B cell (primary cell): Measurements from ENCODE around the gene ATG2A. TPM values are rescaled to one million over a fixed set of nuclear protein-coding genes. Genes with fewer than 3 reads are reported as not detected.

Experiments
- ATAC-seq: fragments of 200-7000 bp; cut with Tn5 transposase; one replicate; pipeline ENCODE4 v1.10.0; 2021; ENCODE audit warnings: low read depth, mild to moderate bottlenecking, moderate number of reproducible peaks, moderate library complexity
- CTCF ChIA-PET: fragments of 350-600 bp; sonication (Branson Sonifier 250); formaldehyde crosslinking; loops from one replicate; lab custom pipeline; 2021; ENCODE audit warnings: antibody characterized with exemption, inconsistent platforms; lab: Charles Lee
- POLR2A ChIA-PET: fragments of 350-600 bp; sonication (Branson Sonifier 250); formaldehyde crosslinking; loops from one replicate; lab custom pipeline; 2021; ENCODE audit warnings: antibody characterized with exemption; lab: Charles Lee
- DNase-seq: peaks from one replicate; pipeline ENCODE4 v3.0.0; 2013
- H2AFZ ChIP-seq: 2 replicates; pipeline ENCODE4 v1.6.1; 2012; ENCODE audit warnings: mild to moderate bottlenecking, low read depth, low read length; ENCODE audit not compliant: insufficient read depth, poor library complexity, severe bottlenecking
- H3K27ac ChIP-seq, 2 donors: 1 replicate in 1 of 2; 2 replicates in 1 of 2; pipeline ENCODE4 v1.5.1; 2012 to 2013; ENCODE audit warnings: low read length in 2 of 2, mild to moderate bottlenecking in 2 of 2, moderate library complexity in 1 of 2
- H3K27me3 ChIP-seq, 4 experiments: fragments of 200-600 bp in 1 of 4; sonication (generic) in 1 of 4; replicated peaks in 1 of 4; 1 replicate in 2 of 4; 2 replicates in 2 of 4; pipeline versions ENCODE4 v1.6.1 to v1.7.0; 2013 to 2016; ENCODE audit warnings: low read length in 3 of 4, mild to moderate bottlenecking in 2 of 4, mixed read lengths in 1 of 4, moderate library complexity in 1 of 4; ENCODE audit not compliant: insufficient read depth in 4 of 4, control insufficient read depth in 3 of 4; ENCODE audit errors: control extremely low read depth in 1 of 4
- H3K36me3 ChIP-seq, 2 experiments: replicated peaks in 1 of 2; 1 replicate in 1 of 2; 2 replicates in 1 of 2; pipeline versions ENCODE4 v1.6.1 to v1.7.1; 2013; ENCODE audit warnings: low read length in 1 of 2; ENCODE audit not compliant: insufficient read depth in 2 of 2, control insufficient read depth in 1 of 2; ENCODE audit errors: control extremely low read depth in 1 of 2, extremely low read depth in 1 of 2
- H3K4me1 ChIP-seq, 2 donors: fragments of 200-600 bp in 1 of 2; sonication (generic) in 1 of 2; 1 replicate in 1 of 2; 2 replicates in 1 of 2; pipeline versions ENCODE4 v1.5.1 to v1.6.1; 2013 to 2017; ENCODE audit warnings: low read length in 2 of 2; ENCODE audit not compliant: control insufficient read depth in 2 of 2, insufficient read depth in 2 of 2
- H3K4me2 ChIP-seq: replicated peaks from 2 replicates; pipeline ENCODE3; 2012; ENCODE audit warnings: mild to moderate bottlenecking, low read depth, low read length; ENCODE audit not compliant: poor library complexity, severe bottlenecking
- H3K4me3 ChIP-seq, 5 experiments: fragments of 200-600 bp in 1 of 5; sonication (generic) in 1 of 5; 1 replicate in 3 of 5; 2 replicates in 2 of 5; pipeline versions ENCODE4 v1.5.1 to v1.7.0; 2011 to 2016; ENCODE audit warnings: low read length in 4 of 5, mild to moderate bottlenecking in 4 of 5, low read depth in 2 of 5, control low read depth in 1 of 5, moderate library complexity in 1 of 5; ENCODE audit not compliant: insufficient read depth in 1 of 5; ENCODE audit errors: control extremely low read depth in 1 of 5, extremely low read depth in 1 of 5
- H3K79me2 ChIP-seq: fragments of 200-600 bp; sonication (generic); one replicate; pipeline ENCODE4 v1.6.0; 2016; ENCODE audit warnings: low read length; ENCODE audit not compliant: control insufficient read depth, insufficient read depth
- H3K9ac ChIP-seq: fragments of 200-600 bp; sonication (generic); 2 replicates; pipeline ENCODE4 v1.6.1; 2017; ENCODE audit warnings: mild to moderate bottlenecking, low read length, moderate library complexity
- H3K9me3 ChIP-seq, 3 donors: one replicate each; pipeline versions ENCODE4 v1.6.1 to v1.7.1; 2013; ENCODE audit warnings: low read length in 2 of 3; ENCODE audit not compliant: control insufficient read depth in 2 of 3, insufficient read depth in 1 of 3; ENCODE audit errors: control extremely low read depth in 1 of 3
- H4K20me1 ChIP-seq: 2 replicates; pipeline ENCODE4 v1.6.0; 2012; ENCODE audit warnings: mild to moderate bottlenecking, low read length; ENCODE audit not compliant: insufficient read depth, control insufficient read depth, poor library complexity, severe bottlenecking
- H3K27ac Mint-ChIP-seq: one replicate; pipeline ENCODE4 v1.8.0; 2021; ENCODE audit warnings: mixed read lengths
- H3K27me3 Mint-ChIP-seq: one replicate; pipeline ENCODE4 v1.8.0; 2021; ENCODE audit warnings: mixed read lengths
- H3K4me1 Mint-ChIP-seq: one replicate; pipeline ENCODE4 v1.8.0; 2021; ENCODE audit warnings: mixed read lengths
- H3K4me3 Mint-ChIP-seq: one replicate; pipeline ENCODE4 v1.8.0; 2021; ENCODE audit warnings: mixed read lengths
- H3K9me3 Mint-ChIP-seq: one replicate; pipeline ENCODE4 v1.8.0; 2022; ENCODE audit warnings: mixed read lengths; ENCODE audit not compliant: insufficient read depth
- CTCF ChIP-seq: fragments of 200-600 bp; IDR thresholded peaks from one replicate; pipeline ENCODE4 v1.8.0; 2022; ENCODE audit warnings: antibody characterized with exemption, mild to moderate bottlenecking
- EZH2 ChIP-seq: IDR thresholded peaks from 2 replicates; pipeline ENCODE4 v1.6.1; 2012; ENCODE audit warnings: borderline replicate concordance, low read depth, mild to moderate bottlenecking, moderate library complexity, low read length; ENCODE audit not compliant: insufficient read depth, poor library complexity, severe bottlenecking
- WGBS: methylation state at CpG from one replicate; pipeline ENCODE4 v1.1.5; 2013; ENCODE audit warnings: missing lambda C conversion rate; ENCODE audit not compliant: insufficient coverage; 5-methylcytosine and 5-hydroxymethylcytosine counted together
- intact Hi-C: fragments of 100-400 bp; cut with micrococcal nuclease; formaldehyde crosslinking; loops from one replicate; pipeline ENCODE4 v1.10.0; 2022
- polyA plus RNA-seq: library from polyadenylated mRNA; depleted of rRNA; stranded (reverse); fragments of >200 nt; gene quantifications from 2 replicates; pipeline ENCODE4 v1.2.3, GENCODE V29; 2012
- total RNA-seq, 2 donors: library from RNA; stranded (reverse); fragments of 120-200 nt in 1 of 2; gene quantifications; 1 replicate in 1 of 2; 2 replicates in 1 of 2; pipeline versions ENCODE4 v1.2.3 to v1.2.4, GENCODE V29; 2013 to 2022

ATG2A gene
- total and polyA plus RNA-seq, 2 donors (not counting 1 experiment from before 2014, with no cell fraction given) = 24.3 to 38.6 TPM

- Histone ChIP-seq H2AFZ (no peak overlapping the region), H3K9me3 (peaks cover 0 to 2% (median 0%) of the 10 kb centered on the region in 3 donors), H3K4me1 (no peaks in the 10 kb centered on the region), H3K4me2 (no peak overlapping the region), H3K79me2 (no peaks in the 10 kb centered on the region), H4K20me1 (no peaks in the 10 kb centered on the region), H3K4me3 (no peak overlapping the region), H3K27ac (no peak overlapping the region), H3K27me3 (no peaks in the 10 kb centered on the region), H3K9ac (no peak overlapping the region), H3K36me3 (no peaks in the 10 kb centered on the region)
- no peak for ATAC-seq
- no peak overlapping the region for H3K4me3 Mint-ChIP-seq
- WGBS = 95% methylated on average over 2 of the region's 5 CpGs
- CTCF ChIA-PET = no interaction called here
- no peak overlapping the region for H3K27ac Mint-ChIP-seq
- H3K9me3 Mint-ChIP-seq = no peaks in the 10 kb centered on the region
- TF ChIP-seq EZH2 (no peak), CTCF (no peak)
- peaks cover 4% of the 10 kb centered on the region for H3K27me3 Mint-ChIP-seq
- DNase-seq = no peak
- POLR2A ChIA-PET = no interaction called here
- H3K4me1 Mint-ChIP-seq = peaks cover 4% of the 10 kb centered on the region
- intact Hi-C loops = no loop called here
These were observed 46.1 kb upstream of the ATG2A start for GRCh38 chr11:64963072-64963631.

- Histone ChIP-seq H3K27ac (no peak overlapping the region), H3K36me3 (no peaks in the 10 kb centered on the region), H4K20me1 (no peaks in the 10 kb centered on the region), H3K4me2 (no peak overlapping the region), H2AFZ (no peak overlapping the region), H3K27me3 (no peaks in the 10 kb centered on the region), H3K79me2 (no peaks in the 10 kb centered on the region), H3K9me3 (peaks cover 0 to 2% (median 0%) of the 10 kb centered on the region in 3 donors), H3K4me1 (no peaks in the 10 kb centered on the region), H3K9ac (no peak overlapping the region), H3K4me3 (no peak overlapping the region)
- TF ChIP-seq EZH2 (no peak), CTCF (no peak)
- intact Hi-C loops = no loop called here
- ATAC-seq (no peak), DNase-seq (no peak)
- ChIA-PET CTCF (no interaction called here), POLR2A (no interaction called here)
- Mint-ChIP-seq H3K4me1 (peaks cover 4% of the 10 kb centered on the region), H3K27me3 (peaks cover 4% of the 10 kb centered on the region), H3K9me3 (no peaks in the 10 kb centered on the region), H3K4me3 (no peak overlapping the region), H3K27ac (no peak overlapping the region)
- WGBS = 93% methylated on average over 3 of the region's 4 CpGs
These were observed 43.7 kb upstream of the ATG2A start for GRCh38 chr11:64960719-64961118.
